Endothelial cell of umbilical vein (primary cell): ENCODE data around the gene OGDH. TPM values are rescaled to one million over a fixed set of nuclear protein-coding genes. Genes with fewer than 3 reads are reported as not detected.
"Not testable (repeated sequence)": the region's sequence is repeated elsewhere in the genome, so short reads cannot be mapped to it uniquely, and the experiment has no call there.

Experiments
- BruUV-seq: library from RNA; stranded (reverse); fragments of 400-500 nt; replicated peaks from 2 replicates; lab custom pipeline; 2021; lab: Mats Ljungman, UMichigan
- CTCF ChIA-PET: fragments of 300-600, 350-600 bp; sonication (Branson Sonifier 250); formaldehyde crosslinking; loops from one replicate; lab custom pipeline; 2021; ENCODE audit warnings: antibody characterized with exemption, inconsistent platforms; lab: Charles Lee
- POLR2A ChIA-PET: fragments of 300-600, 350-600 bp; sonication (Branson Sonifier 250); formaldehyde crosslinking; loops from one replicate; lab custom pipeline; 2021; ENCODE audit warnings: antibody characterized with exemption, inconsistent platforms; lab: Charles Lee
- DNase-seq: peaks from one replicate; pipeline ENCODE4 v3.0.0-alpha.2; 2011; ENCODE audit warnings: low read depth, low spot score
- FAIRE-seq: peaks from 2 replicates; lab custom pipeline; 2011; peaks lifted over from hg19 to GRCh38; lab: Jason Lieb, UNC
- H2AFZ ChIP-seq: 2 replicates; pipeline ENCODE4 v1.6.0; 2012; ENCODE audit warnings: low read depth, low read length, control low read depth, inconsistent platforms
- H3K27ac ChIP-seq: 2 replicates; pipeline ENCODE4 v1.5.1; 2011; ENCODE audit warnings: low read depth, mild to moderate bottlenecking, control low read depth, low read length, moderate library complexity; ENCODE audit not compliant: insufficient read depth
- H3K27me3 ChIP-seq, 2 experiments: 2 replicates each; pipeline versions ENCODE4 v1.6.0 to v1.6.1; 2011; ENCODE audit warnings: low read length in 2 of 2, mixed read lengths in 1 of 2; ENCODE audit not compliant: control insufficient read depth in 2 of 2, insufficient read depth in 2 of 2
- H3K36me3 ChIP-seq, 2 experiments: 2 replicates in 1 of 2; 3 replicates in 1 of 2; pipeline ENCODE4 v1.5.1; 2011; ENCODE audit warnings: low read length in 2 of 2, mild to moderate bottlenecking in 1 of 2, moderate library complexity in 1 of 2; ENCODE audit not compliant: control insufficient read depth in 2 of 2, insufficient read depth in 2 of 2; ENCODE audit errors: extremely low read depth in 1 of 2
- H3K4me1 ChIP-seq: 3 replicates; pipeline ENCODE4 v1.5.1; 2011; ENCODE audit warnings: mild to moderate bottlenecking, low read length; ENCODE audit not compliant: control insufficient read depth, insufficient read depth; ENCODE audit errors: extremely low read depth
- H3K4me2 ChIP-seq: 2 replicates; pipeline ENCODE4 v1.6.1; 2011; ENCODE audit warnings: low read length, control low read depth, mixed read lengths; ENCODE audit not compliant: insufficient read depth
- H3K4me3 ChIP-seq, 3 experiments: fragments of 200-600 bp in 1 of 3; sonication (generic), shearing (Covaris generic) in 1 of 3; replicated peaks in 1 of 3; 2 replicates each; pipeline ENCODE4 v1.5.1; 2011 to 2016; ENCODE audit warnings: control low read depth in 3 of 3, low read length in 3 of 3, mild to moderate bottlenecking in 2 of 3, inconsistent platforms in 1 of 3, low read depth in 1 of 3, moderate library complexity in 1 of 3; ENCODE audit not compliant: insufficient read depth in 1 of 3
- H3K79me2 ChIP-seq: 2 replicates; pipeline ENCODE4 v1.6.0; 2012; ENCODE audit warnings: low read length, inconsistent platforms; ENCODE audit not compliant: control insufficient read depth, insufficient read depth
- H3K9ac ChIP-seq: replicated peaks from 2 replicates; pipeline ENCODE3; 2011; ENCODE audit warnings: low read length, control low read depth; ENCODE audit not compliant: insufficient read depth; ENCODE audit errors: extremely low read depth
- H3K9me1 ChIP-seq: replicated peaks from 3 replicates; pipeline ENCODE4 v1.6.0; 2011; ENCODE audit warnings: mild to moderate bottlenecking, low read length; ENCODE audit not compliant: control insufficient read depth, insufficient read depth; ENCODE audit errors: extremely low read depth
- H3K9me3 ChIP-seq: replicated peaks from 2 replicates; pipeline ENCODE4 v1.5.1; 2012; ENCODE audit warnings: low read length, inconsistent platforms; ENCODE audit not compliant: control insufficient read depth, insufficient read depth
- H4K20me1 ChIP-seq: replicated peaks from 2 replicates; pipeline ENCODE3; 2011; ENCODE audit warnings: mild to moderate bottlenecking, low read length; ENCODE audit not compliant: control insufficient read depth, insufficient read depth; ENCODE audit errors: extremely low read depth
- CTCF ChIP-seq, 2 donors: IDR thresholded peaks; 1 replicate in 1 of 2; 2 replicates in 1 of 2; pipeline ENCODE4 v1.5.1; 2011; ENCODE audit warnings: low read length in 2 of 2, mild to moderate bottlenecking in 2 of 2, moderate library complexity in 2 of 2, control low read depth in 1 of 2, inconsistent platforms in 1 of 2, low read depth in 1 of 2; ENCODE audit not compliant: insufficient read depth in 1 of 2; ENCODE audit errors: extremely low read depth in 1 of 2
- EZH2 ChIP-seq: IDR thresholded peaks from 2 replicates; pipeline ENCODE4 v1.6.1; 2012; ENCODE audit warnings: borderline replicate concordance, low read depth, mild to moderate bottlenecking, moderate library complexity, low read length, inconsistent platforms; ENCODE audit not compliant: severe bottlenecking
- FOS ChIP-seq: IDR thresholded peaks from 2 replicates; pipeline ENCODE4 v1.6.1; 2011; ENCODE audit warnings: mild to moderate bottlenecking, low read length, moderate library complexity, borderline replicate concordance; ENCODE audit not compliant: insufficient read depth
- GATA2 ChIP-seq: IDR thresholded peaks from 2 replicates; pipeline ENCODE4 v1.7.0; 2011; ENCODE audit warnings: low read depth, mild to moderate bottlenecking, moderate library complexity, mixed read lengths, low read length; ENCODE audit not compliant: insufficient read length, insufficient read depth
- JUN ChIP-seq: IDR thresholded peaks from 2 replicates; pipeline ENCODE4 v1.6.1; 2011; ENCODE audit warnings: borderline replicate concordance, low read depth; ENCODE audit not compliant: insufficient read length, insufficient read depth
- MAX ChIP-seq: IDR thresholded peaks from 2 replicates; pipeline ENCODE4 v1.6.1; 2011; ENCODE audit not compliant: insufficient read depth, insufficient read length
- MYC ChIP-seq: IDR thresholded peaks from one replicate; pipeline ENCODE4 v1.6.1; 2011; ENCODE audit warnings: mild to moderate bottlenecking, low read depth, low read length
- POLR2A ChIP-seq: IDR thresholded peaks from 2 replicates; pipeline ENCODE4 v1.6.1; 2012; ENCODE audit warnings: low read depth, mild to moderate bottlenecking, control low read depth, low read length
- POLR2AphosphoS5 ChIP-seq: IDR thresholded peaks from 2 replicates; pipeline ENCODE4 v1.6.1; 2012; ENCODE audit warnings: low read depth, mild to moderate bottlenecking, control low read depth, low read length, moderate library complexity; ENCODE audit not compliant: insufficient read depth
- dilution Hi-C: fragments of 300-500 bp; cut with MboI; formaldehyde crosslinking; loops from one replicate; pipeline ENCODE4 v1.15.0; 2019; ENCODE audit warnings: low sequenced_read_pairs; ENCODE audit not compliant: extremely low pct_ligation_motif_present
- intact Hi-C: fragments of 100-400 bp; cut with micrococcal nuclease; formaldehyde crosslinking; loops from one replicate; pipeline ENCODE4 v1.10.0; 2022
- polyA plus RNA-seq, 4 experiments: library from polyadenylated mRNA; depleted of rRNA in 3 of 4; stranded (reverse) in 3 of 4; unstranded in 1 of 4; fragments of >200 nt; gene quantifications; 2 replicates each; pipeline versions ENCODE4 v1.2.1 to v1.2.3, GENCODE V29; 2011 to 2012; ENCODE audit warnings: missing spikeins in 1 of 4
- total RNA-seq: library from RNA; stranded (reverse); gene quantifications from 2 replicates; pipeline ENCODE4 v1.2.3, GENCODE V29; 2021

The OGDH gene
- total and polyA plus RNA-seq, 2 donors (not counting 3 experiments of a cell fraction or from before 2014, with no cell fraction given): 88.9 to 92.9 TPM

- ChIA-PET CTCF (interaction anchor here (0.7 to 1.9 kb wide), 4 partner anchors 28 to 321 kb away, joined by 3 to 7 read pairs (median 4); no protein-coding TSS in a partner anchor), POLR2A (interaction anchor here (0.6 kb wide), 1 partner anchor 14 kb away, joined by 3 read pairs; no protein-coding TSS in a partner anchor)
- FAIRE-seq (no peak), DNase-seq (no peak)
- Histone ChIP-seq H3K9me3 (no peaks in the 10 kb centered on the region), H3K9ac (no peak overlapping the region), H4K20me1 (no peaks in the 10 kb centered on the region), H3K4me3 (no peak overlapping the region), H3K9me1 (no peaks in the 10 kb centered on the region), H3K79me2 (no peaks in the 10 kb centered on the region), H3K27me3 (no peaks in the 10 kb centered on the region), H3K36me3 (peaks cover 8 to 14% of the 10 kb centered on the region in 2 experiments), H3K27ac (no peak overlapping the region), H3K4me2 (no peak overlapping the region), H3K4me1 (no peaks in the 10 kb centered on the region), H2AFZ (no peak overlapping the region)
- BruUV-seq: no TSS peak
- TF ChIP-seq MYC (no peak), MAX (no peak), POLR2AphosphoS5 (no peak), JUN (no peak), CTCF (IDR thresholded peaks at IDR 0.05; ENCODE audit: extremely low read depth in 1 of 2, insufficient read depth in 1 of 2, low read depth in 1 of 2, low read length in 2 of 2) (no peak), GATA2 (no peak), FOS (no peak), EZH2 (no peak), POLR2A (no peak)
- intact Hi-C loops (no loop called here), dilution Hi-C loops (no loop called here)
These were observed 44.3 kb upstream of the OGDH start for GRCh38 chr7:44561962-44562621.

- H3K27ac ChIP-seq, H3K4me2 ChIP-seq, dilution Hi-C loops, BruUV-seq, H4K20me1 ChIP-seq, H3K4me3 ChIP-seq, H3K9ac ChIP-seq, FAIRE-seq, intact Hi-C loops, DNase-seq, POLR2A ChIA-PET, H3K79me2 ChIP-seq, H3K27me3 ChIP-seq, H3K9me1 ChIP-seq, H3K9me3 ChIP-seq, H2AFZ ChIP-seq, H3K4me1 ChIP-seq: not testable (repeated sequence)
- peaks cover 11 to 19% of the 10 kb centered on the region in 2 experiments for H3K36me3 ChIP-seq
- CTCF ChIA-PET: interaction anchor here (0.7 kb wide), 1 partner anchor 214 kb away, joined by 3 read pairs; no protein-coding TSS in a partner anchor
These were observed 43.8 kb upstream of the OGDH start for GRCh38 chr7:44562622-44562962.
